HCT116 (cell line): Measurements from ENCODE around the gene CEACAM6. TPM values are rescaled to one million over a fixed set of nuclear protein-coding genes. Genes with fewer than 3 reads are reported as not detected.

Experiments
- ATAC-seq: fragments of 200-7000 bp; cut with Tn5 transposase; 2 replicates; pipeline ENCODE4 v1.9.1; 2020; ENCODE audit warnings: mild to moderate bottlenecking, moderate library complexity
- BruUV-seq: library from RNA; stranded (reverse); fragments of 400-500 nt; replicated peaks from 2 replicates; lab custom pipeline; 2021; lab: Mats Ljungman, UMichigan
- CTCF ChIA-PET: fragments of 300-600 bp; sonication (Branson Sonifier 250); formaldehyde crosslinking; loops from one replicate; lab custom pipeline; 2021; ENCODE audit warnings: antibody characterized with exemption; lab: Charles Lee
- POLR2A ChIA-PET: fragments of 300-600, 350-600 bp; sonication (Branson Sonifier 250); formaldehyde crosslinking; loops from one replicate; lab custom pipeline; 2021; ENCODE audit warnings: antibody characterized with exemption; lab: Charles Lee
- RAD21 ChIA-PET, 2 experiments: fragments of 300-600 bp; sonication (Branson Sonifier 250); formaldehyde crosslinking; loops; one replicate each; lab custom pipeline; 2023; ENCODE audit warnings: low total read pairs in 2 of 2; ENCODE audit not compliant: uncharacterized antibody in 2 of 2, unreplicated experiment in 2 of 2, low non-redundant PET in 1 of 2; lab: Charles Lee
- DNase-seq: peaks from one replicate; pipeline ENCODE4 v3.0.0-alpha.2; 2010; ENCODE audit warnings: low read depth, low spot score
- H2AFZ ChIP-seq: fragments of 200-600 bp; shearing (Covaris generic), sonication (generic); 2 replicates; pipeline ENCODE4 v1.6.1; 2017; ENCODE audit warnings: low read depth, mixed run types, mixed read lengths, antibody characterized with exemption, low read length; ENCODE audit not compliant: poor library complexity, severe bottlenecking
- H3K27ac ChIP-seq: 2 replicates; pipeline ENCODE4 v1.5.1; 2012; ENCODE audit warnings: low read depth, low read length
- H3K27me3 ChIP-seq: fragments of 200-600 bp; sonication (generic); 2 replicates; pipeline ENCODE4 v1.6.1; 2016; ENCODE audit warnings: mixed run types, low read length, mixed read lengths; ENCODE audit not compliant: insufficient read depth
- H3K36me3 ChIP-seq, 2 experiments: fragments of 200-500 bp in 1 of 2; fragments of 200-600 bp in 1 of 2; sonication (Bioruptor generic) in 1 of 2; sonication (generic) in 1 of 2; 2 replicates each; pipeline versions ENCODE4 v1.5.1 to v1.6.1; 2014 to 2016; ENCODE audit warnings: low read length in 2 of 2, inconsistent platforms in 1 of 2, mixed read lengths in 1 of 2, mixed run types in 1 of 2; ENCODE audit not compliant: insufficient read depth in 2 of 2, control insufficient read depth in 1 of 2
- H3K4me1 ChIP-seq, 2 experiments: fragments of 200-600 bp in 1 of 2; sonication (generic) in 1 of 2; 2 replicates each; pipeline versions ENCODE4 v1.5.1 to v1.6.1; 2012 to 2017; ENCODE audit warnings: low read length in 2 of 2, inconsistent platforms in 1 of 2, mild to moderate bottlenecking in 1 of 2, mixed read lengths in 1 of 2, mixed run types in 1 of 2, moderate library complexity in 1 of 2; ENCODE audit not compliant: insufficient read depth in 2 of 2, control insufficient read depth in 1 of 2
- H3K4me2 ChIP-seq: fragments of 200-600 bp; sonication (generic); 2 replicates; pipeline ENCODE4 v1.6.1; 2017; ENCODE audit warnings: mixed run types, low read length, mixed read lengths
- H3K4me3 ChIP-seq, 2 experiments: fragments of 200-600 bp in 1 of 2; sonication (generic) in 1 of 2; replicated peaks in 1 of 2; 2 replicates each; pipeline ENCODE4 v1.5.1; 2011 to 2016; ENCODE audit warnings: low read length in 2 of 2, control low read depth in 1 of 2, low read depth in 1 of 2, mild to moderate bottlenecking in 1 of 2, mixed read lengths in 1 of 2, mixed run types in 1 of 2
- H3K79me2 ChIP-seq: fragments of 200-600 bp; sonication (generic); 2 replicates; pipeline ENCODE4 v1.6.1; 2017; ENCODE audit warnings: mild to moderate bottlenecking, mixed run types, low read length, moderate library complexity, mixed read lengths; ENCODE audit not compliant: insufficient read depth
- H3K9ac ChIP-seq: fragments of 200-600 bp; sonication (generic); 2 replicates; pipeline ENCODE4 v1.6.1; 2016; ENCODE audit warnings: low read length, mixed read lengths
- H3K9me2 ChIP-seq: fragments of 200-600 bp; sonication (generic), shearing (Covaris generic); 2 replicates; pipeline ENCODE4 v1.6.1; 2017; ENCODE audit warnings: mixed run types, mild to moderate bottlenecking, moderate library complexity; ENCODE audit not compliant: insufficient read depth
- H3K9me3 ChIP-seq, 2 experiments: fragments of 200-500 bp in 1 of 2; fragments of 200-600 bp in 1 of 2; sonication (Bioruptor generic) in 1 of 2; sonication (generic) in 1 of 2; 2 replicates each; pipeline ENCODE4 v1.6.1; 2014 to 2017; ENCODE audit warnings: low read length in 2 of 2, mixed read lengths in 2 of 2, inconsistent platforms in 1 of 2, low read depth in 1 of 2, mild to moderate bottlenecking in 1 of 2, mixed run types in 1 of 2, moderate library complexity in 1 of 2; ENCODE audit not compliant: control insufficient read depth in 1 of 2, insufficient read depth in 1 of 2
- H4K20me1 ChIP-seq: fragments of 200-600 bp; sonication (generic), shearing (Covaris generic); 2 replicates; pipeline ENCODE4 v1.6.1; 2017; ENCODE audit warnings: mixed run types, mild to moderate bottlenecking, moderate library complexity; ENCODE audit not compliant: insufficient read depth
- CTCF ChIP-seq, 3 experiments: fragments of 200-600 bp in 1 of 3; sonication (generic) in 1 of 3; IDR thresholded peaks in 2 of 3; conservative IDR thresholded peaks in 1 of 3; 2 replicates each; pipeline ENCODE4 v1.5.1; 2012 to 2017; ENCODE audit warnings: low read depth in 2 of 3, low read length in 2 of 3, antibody characterized with exemption in 1 of 3, borderline replicate concordance in 1 of 3, control low read depth in 1 of 3, mild to moderate bottlenecking in 1 of 3, mixed read lengths in 1 of 3, mixed run types in 1 of 3, moderate library complexity in 1 of 3; ENCODE audit not compliant: insufficient read depth in 1 of 3
- EZH2 ChIP-seq: fragments of 200-600 bp; sonication (generic); IDR thresholded peaks from 2 replicates; pipeline ENCODE4 v1.6.1; 2017; ENCODE audit warnings: antibody characterized with exemption, mixed run types
- RAD21 ChIP-seq: IDR thresholded peaks from 2 replicates; pipeline ENCODE4 v1.6.1; 2012; ENCODE audit warnings: low read depth, mild to moderate bottlenecking
- REST ChIP-seq: IDR thresholded peaks from 2 replicates; pipeline ENCODE4 v1.6.1; 2012; ENCODE audit warnings: low read depth
- TCF7L2 ChIP-seq: IDR thresholded peaks from 2 replicates; pipeline ENCODE4 v1.7.0; 2011; ENCODE audit warnings: borderline replicate concordance, inconsistent platforms; ENCODE audit not compliant: insufficient read depth, insufficient read length; ENCODE audit errors: extremely low read depth
- ZNF274 ChIP-seq: fragments of 200-500 bp; sonication (Bioruptor generic); IDR thresholded peaks from 2 replicates; pipeline ENCODE4 v1.6.1; 2014; ENCODE audit warnings: mild to moderate bottlenecking, low read depth, low read length, inconsistent platforms
- intact Hi-C: fragments of 100-400 bp; cut with micrococcal nuclease; formaldehyde crosslinking; loops from 2 replicates; pipeline ENCODE4 v1.10.0; 2022
- total RNA-seq: library from RNA; stranded (reverse); gene quantifications from one replicate; pipeline ENCODE4 v1.2.1, GENCODE V29; 2021; ENCODE audit not compliant: unreplicated experiment

CEACAM6 gene
- total RNA-seq, 1 experiment from 2014 or later = 0.59 TPM

GRCh38 chr19:41753159-41753558 lies 2.2 kb upstream of the CEACAM6 start:
- H3K4me3 ChIP-seq = no peak overlapping the region
- no peaks in the 10 kb centered on the region for H3K36me3 ChIP-seq
- ChIA-PET POLR2A (no interaction called here), CTCF (interaction anchor here (0.7 to 3.6 kb wide), 30 partner anchors 10 to 304 kb away, joined by 3 to 45 read pairs (median 7); no protein-coding TSS in a partner anchor), RAD21 (interaction anchor here (0.9 to 1.4 kb wide), 2 partner anchors 68 to 69 kb away, joined by 3 to 4 read pairs; no protein-coding TSS in a partner anchor)
- H3K4me1 ChIP-seq = peaks cover 0 to 7% of the 10 kb centered on the region in 2 experiments; a peak in 1 of 4 replicates
- H3K27ac ChIP-seq = no peak overlapping the region
- H4K20me1 ChIP-seq = no peaks in the 10 kb centered on the region
- H3K9me2 ChIP-seq = no peaks in the 10 kb centered on the region
- H3K9me3 ChIP-seq = no peaks in the 10 kb centered on the region
- intact Hi-C loops = loop anchor here (1.0 kb wide), 1 partner anchor 32 kb away; no protein-coding TSS in a partner anchor
- no TSS peak for BruUV-seq
- no peak overlapping the region for H3K9ac ChIP-seq
- H3K4me2 ChIP-seq = peak overlapping the region; percentile 33; the same call in 1 of the 2 replicates
- no peaks in the 10 kb centered on the region for H3K79me2 ChIP-seq
- DNase-seq = peak; percentile 34
- peaks cover 56% of the 10 kb centered on the region; the same call in 1 of the 2 replicates for H3K27me3 ChIP-seq
- TF ChIP-seq REST = no peak
- no peak for TF ChIP-seq EZH2
- peak; percentile 53 for TF ChIP-seq RAD21
- TF ChIP-seq TCF7L2 = no peak
- TF ChIP-seq ZNF274 = no peak
- peak; percentile 81 to 94 (median 94) for TF ChIP-seq CTCF (IDR thresholded peaks at IDR 0.05 in 2 of 3, conservative IDR thresholded peaks at IDR 0.05 in 1 of 3; ENCODE audit: borderline replicate concordance in 1 of 3, insufficient read depth in 1 of 3, low read depth in 2 of 3, low read length in 2 of 3)
- ATAC-seq = peak; percentile 75
- peak overlapping the region; percentile 80 for H2AFZ ChIP-seq
